Smooth muscle cell of the brain vasculature (primary cell): ENCODE measurements around the gene SLC2A13.
"Not testable (repeated sequence)": the region's sequence is repeated elsewhere in the genome, so short reads cannot be mapped to it uniquely, and the experiment has no call there.

ENCODE experiments used
- DNase-seq: peaks from one replicate; pipeline ENCODE4 v3.0.0-alpha.2; 2012; ENCODE audit warnings: low read depth, low spot score

SLC2A13 gene

GRCh38 chr12:40105265-40105514 is 691 bp downstream of the SLC2A13 start:
- no peak for DNase-seq

GRCh38 chr12:40104461-40105264 is 1.2 kb downstream of the SLC2A13 start:
- no peak for DNase-seq

GRCh38 chr12:40103043-40103442 is 2.8 kb downstream of the SLC2A13 start:
- DNase-seq: no peak

GRCh38 chr12:40101747-40102146 is 4.1 kb downstream of the SLC2A13 start:
- no peak for DNase-seq

- no peak for DNase-seq
Measured at GRCh38 chr12:40099423-40099853, 6.4 kb downstream of the SLC2A13 start.

GRCh38 chr12:40098406-40099145 is 7.3 kb downstream of the SLC2A13 start:
- no peak for DNase-seq

- no peak for DNase-seq
Measured at GRCh38 chr12:40093512-40093911, 12.4 kb downstream of the SLC2A13 start.

- no peak for DNase-seq
Measured at GRCh38 chr12:40086471-40086870, 19.4 kb downstream of the SLC2A13 start.

- DNase-seq: no peak
Measured at GRCh38 chr12:40078266-40078665, 27.6 kb downstream of the SLC2A13 start.

- DNase-seq: no peak
Measured at GRCh38 chr12:40075458-40075857, 30.4 kb downstream of the SLC2A13 start.

- no peak for DNase-seq
Measured at GRCh38 chr12:40068416-40068815, 37.5 kb downstream of the SLC2A13 start.

- DNase-seq: no peak
Measured at GRCh38 chr12:40065636-40066035, 40.2 kb downstream of the SLC2A13 start.

GRCh38 chr12:40063414-40063813 is 42.5 kb downstream of the SLC2A13 start:
- DNase-seq: no peak

- DNase-seq: no peak
Measured at GRCh38 chr12:40058721-40059190, 47.1 kb downstream of the SLC2A13 start.

- no peak for DNase-seq
Measured at GRCh38 chr12:40056373-40056772, 49.5 kb downstream of the SLC2A13 start.

- DNase-seq: no peak
Measured at GRCh38 chr12:40055776-40056175, 50.1 kb downstream of the SLC2A13 start.

- DNase-seq: peak; percentile 2
Measured at GRCh38 chr12:40055228-40055579, 50.7 kb downstream of the SLC2A13 start.

GRCh38 chr12:40054555-40055227 is 51.2 kb downstream of the SLC2A13 start:
- DNase-seq: peak; percentile 44

GRCh38 chr12:40049268-40049667 is 56.6 kb downstream of the SLC2A13 start:
- DNase-seq: no peak

GRCh38 chr12:40047002-40047401 is 58.9 kb downstream of the SLC2A13 start:
- not testable (repeated sequence) for DNase-seq

GRCh38 chr12:40045656-40046055 is 60.2 kb downstream of the SLC2A13 start:
- no peak for DNase-seq

GRCh38 chr12:40044396-40044795 is 61.5 kb downstream of the SLC2A13 start:
- no peak for DNase-seq

GRCh38 chr12:40039598-40039997 is 66.3 kb downstream of the SLC2A13 start:
- no peak for DNase-seq
